Pulmonary artery endothelial cell (primary cell): ENCODE results near the gene RUFY1. TPM values are rescaled to one million over a fixed set of nuclear protein-coding genes. Genes with fewer than 3 reads are reported as not detected.
A peak's percentile ranks its signal among the peaks of the same experiment; 100 is the strongest.
"Not testable (repeated sequence)": the region's sequence is repeated elsewhere in the genome, so short reads cannot be mapped to it uniquely, and the experiment has no call there.

Experiments used
- DNase-seq: peaks from one replicate; pipeline ENCODE4 v3.0.0-alpha.2; 2011; ENCODE audit warnings: low read depth, low spot score
- total RNA-seq: library from RNA; depleted of rRNA; stranded (reverse); fragments of >200 nt; gene quantifications from 2 replicates; pipeline ENCODE4 v1.2.3, GENCODE V29; 2014

The RUFY1 gene
- total RNA-seq, 1 donor from 2014 or later: 46.6 TPM

- no peak for DNase-seq
These were observed 71.3 kb downstream of the RUFY1 start for GRCh38 chr5:179621551-179622214.

- DNase-seq: peak; percentile 92
These were observed 72.9 kb downstream of the RUFY1 start, which contains the start of gene HNRNPH1 for GRCh38 chr5:179623003-179623905. HNRNPH1 (minus strand) TSS chr5:179623671; CDS start chr5:179623133, 538 bp downstream.

- no peak for DNase-seq
These were observed 73.8 kb downstream of the RUFY1 start for GRCh38 chr5:179623906-179624741.

- no peak for DNase-seq
These were observed 74.5 kb downstream of the RUFY1 start for GRCh38 chr5:179624841-179625271.

- DNase-seq: not testable (repeated sequence)
These were observed 83.4 kb downstream of the RUFY1 start for GRCh38 chr5:179633501-179634369.

- DNase-seq: not testable (repeated sequence)
These were observed 84.2 kb downstream of the RUFY1 start for GRCh38 chr5:179634370-179635172.

GRCh38 chr5:179639296-179639695, 88.9 kb downstream of the RUFY1 start:
- not testable (repeated sequence) for DNase-seq

- DNase-seq: not testable (repeated sequence)
These were observed 91.4 kb downstream of the RUFY1 start for GRCh38 chr5:179641745-179642144.

- not testable (repeated sequence) for DNase-seq
These were observed 92.3 kb downstream of the RUFY1 start for GRCh38 chr5:179642626-179643025.

GRCh38 chr5:179643141-179643920, 93.0 kb downstream of the RUFY1 start:
- not testable (repeated sequence) for DNase-seq

GRCh38 chr5:179644766-179645165, 94.4 kb downstream of the RUFY1 start:
- not testable (repeated sequence) for DNase-seq

GRCh38 chr5:179648410-179648809, 98.1 kb downstream of the RUFY1 start:
- no peak for DNase-seq

GRCh38 chr5:179649166-179649703, 98.9 kb downstream of the RUFY1 start:
- not testable (repeated sequence) for DNase-seq

GRCh38 chr5:179650245-179650644, 99.9 kb downstream of the RUFY1 start:
- not testable (repeated sequence) for DNase-seq

GRCh38 chr5:179653135-179653534, 102.8 kb downstream of the RUFY1 start:
- DNase-seq: not testable (repeated sequence)

GRCh38 chr5:179657302-179658178, 107.2 kb downstream of the RUFY1 start:
- not testable (repeated sequence) for DNase-seq

GRCh38 chr5:179658179-179658856, 108.0 kb downstream of the RUFY1 start:
- DNase-seq: not testable (repeated sequence)
